H1 (cell line): ENCODE measurements around the gene AGPAT4. TPM values are rescaled to one million over a fixed set of nuclear protein-coding genes. Genes with fewer than 3 reads are reported as not detected.

Source experiments
- CTCF ChIA-PET: fragments of 300-600 bp; sonication (Branson Sonifier 250); formaldehyde crosslinking; loops from one replicate; lab custom pipeline; 2021; ENCODE audit not compliant: partially characterized antibody; lab: Charles Lee
- POLR2A ChIA-PET: fragments of 300-600 bp; sonication (Branson Sonifier 250); formaldehyde crosslinking; loops from one replicate; lab custom pipeline; 2021; ENCODE audit warnings: inconsistent platforms; ENCODE audit not compliant: partially characterized antibody; lab: Charles Lee
- DNase-seq, 2 experiments: peaks; one replicate each; pipeline versions ENCODE4 v3.0.0 to v3.0.0-alpha.2; 2010 to 2022; ENCODE audit warnings: low spot score in 2 of 2, low read depth in 1 of 2, mixed read lengths in 1 of 2
- FAIRE-seq: peaks from 2 replicates; lab custom pipeline; 2011; peaks lifted over from hg19 to GRCh38; lab: Jason Lieb, UNC
- H2AFZ ChIP-seq: 2 replicates; pipeline ENCODE4 v1.8.1; 2012; ENCODE audit warnings: low read length, inconsistent platforms
- H2AK5ac ChIP-seq: 2 replicates; pipeline ENCODE4 v1.6.1; 2013; ENCODE audit warnings: low read depth, low read length
- H2BK120ac ChIP-seq: replicated peaks from 2 replicates; pipeline ENCODE3; 2013; ENCODE audit warnings: low read depth, low read length, inconsistent platforms
- H2BK12ac ChIP-seq: 2 replicates; pipeline ENCODE4 v1.6.1; 2013; ENCODE audit warnings: low read depth, low read length
- H2BK15ac ChIP-seq: 2 replicates; pipeline ENCODE4 v1.6.1; 2013; ENCODE audit warnings: low read length
- H2BK20ac ChIP-seq: 2 replicates; pipeline ENCODE4 v1.6.1; 2013; ENCODE audit warnings: low read length
- H2BK5ac ChIP-seq: 2 replicates; pipeline ENCODE4 v1.6.1; 2013; ENCODE audit warnings: low read depth, low read length
- H3K14ac ChIP-seq: 2 replicates; pipeline ENCODE4 v1.6.1; 2013; ENCODE audit warnings: inconsistent platforms; ENCODE audit not compliant: insufficient read length
- H3K18ac ChIP-seq: 2 replicates; pipeline ENCODE4 v1.6.1; 2013; ENCODE audit warnings: low read length; ENCODE audit errors: extremely low read depth
- H3K23ac ChIP-seq: 2 replicates; pipeline ENCODE4 v1.6.1; 2013; ENCODE audit warnings: inconsistent platforms; ENCODE audit not compliant: insufficient read length
- H3K23me2 ChIP-seq: 2 replicates; pipeline ENCODE4 v1.6.1; 2013; ENCODE audit warnings: low read depth, low read length
- H3K27ac ChIP-seq: 2 replicates; pipeline ENCODE4 v1.6.1; 2011; ENCODE audit warnings: low read depth, low read length, inconsistent platforms
- H3K27me3 ChIP-seq, 4 experiments: replicated peaks in 1 of 4; 1 replicate in 1 of 4; 2 replicates in 3 of 4; pipeline versions ENCODE4 v1.6.1 to v1.8.1; 2011 to 2013; ENCODE audit warnings: low read length in 3 of 4, mild to moderate bottlenecking in 3 of 4, inconsistent platforms in 2 of 4, mixed read lengths in 2 of 4, moderate library complexity in 1 of 4; ENCODE audit not compliant: control insufficient read depth in 3 of 4, insufficient read depth in 3 of 4; ENCODE audit errors: extremely low read depth in 1 of 4
- H3K36me3 ChIP-seq, 4 experiments: 2 replicates each; pipeline versions ENCODE4 v1.6.1 to v1.8.1; 2011 to 2013; ENCODE audit warnings: mild to moderate bottlenecking in 4 of 4, low read length in 3 of 4, moderate library complexity in 2 of 4, control low read depth in 1 of 4, inconsistent platforms in 1 of 4; ENCODE audit not compliant: insufficient read depth in 4 of 4, control insufficient read depth in 2 of 4
- H3K4ac ChIP-seq: replicated peaks from 2 replicates; pipeline ENCODE3; 2013; ENCODE audit warnings: low read length, low read depth, mixed read lengths, inconsistent platforms; ENCODE audit not compliant: insufficient read length
- H3K4me1 ChIP-seq, 4 experiments: replicated peaks in 1 of 4; 1 replicate in 1 of 4; 2 replicates in 3 of 4; pipeline versions ENCODE4 v1.6.1 to v1.8.1; 2011 to 2013; ENCODE audit warnings: low read length in 3 of 4, inconsistent platforms in 2 of 4, mixed read lengths in 1 of 4; ENCODE audit not compliant: insufficient read depth in 4 of 4, control insufficient read depth in 3 of 4
- H3K4me2 ChIP-seq, 2 experiments: 2 replicates each; pipeline versions ENCODE4 v1.6.1 to v1.8.1; 2011 to 2013; ENCODE audit warnings: low read depth in 2 of 2, low read length in 2 of 2, control low read depth in 1 of 2, inconsistent platforms in 1 of 2, mild to moderate bottlenecking in 1 of 2; ENCODE audit not compliant: insufficient read depth in 1 of 2
- H3K4me3 ChIP-seq, 4 experiments: fragments of 200-600, 300-600 bp in 1 of 4; sonication (generic), shearing (Covaris generic), sonication (Bioruptor Twin) in 1 of 4; 2 replicates each; pipeline versions ENCODE4 v1.5.1 to v1.8.1; 2011 to 2016; ENCODE audit warnings: low read length in 4 of 4, low read depth in 3 of 4, control low read depth in 2 of 4, inconsistent platforms in 2 of 4, mild to moderate bottlenecking in 2 of 4, mixed read lengths in 1 of 4, moderate library complexity in 1 of 4; ENCODE audit not compliant: insufficient read depth in 2 of 4; ENCODE audit errors: extremely low read depth in 1 of 4
- H3K56ac ChIP-seq: replicated peaks from 2 replicates; pipeline ENCODE3; 2013; ENCODE audit warnings: low read depth, mild to moderate bottlenecking, mixed read lengths, low read length, inconsistent platforms; ENCODE audit not compliant: insufficient read length
- H3K79me1 ChIP-seq: 2 replicates; pipeline ENCODE4 v1.6.1; 2013; ENCODE audit warnings: low read depth, low read length, control low read depth
- H3K79me2 ChIP-seq, 2 experiments: 2 replicates each; pipeline versions ENCODE4 v1.6.1 to v1.8.1; 2012 to 2013; ENCODE audit warnings: low read length in 2 of 2, mild to moderate bottlenecking in 2 of 2, inconsistent platforms in 1 of 2; ENCODE audit not compliant: insufficient read depth in 2 of 2, control insufficient read depth in 1 of 2
- H3K9ac ChIP-seq, 4 experiments: replicated peaks in 1 of 4; 1 replicate in 1 of 4; 2 replicates in 3 of 4; pipeline versions ENCODE4 v1.6.1 to v1.8.1; 2011 to 2013; ENCODE audit warnings: low read depth in 3 of 4, low read length in 3 of 4, control low read depth in 2 of 4, mild to moderate bottlenecking in 2 of 4, moderate library complexity in 2 of 4, inconsistent platforms in 1 of 4; ENCODE audit errors: extremely low read depth in 1 of 4
- H3K9me3 ChIP-seq, 2 experiments: 2 replicates each; pipeline versions ENCODE4 v1.6.1 to v1.8.1; 2012 to 2013; ENCODE audit warnings: mild to moderate bottlenecking in 2 of 2, moderate library complexity in 2 of 2, control low read depth in 1 of 2, inconsistent platforms in 1 of 2, low read depth in 1 of 2, low read length in 1 of 2, mixed read lengths in 1 of 2; ENCODE audit not compliant: insufficient read depth in 2 of 2
- H4K20me1 ChIP-seq, 2 experiments: replicated peaks in 1 of 2; 2 replicates each; pipeline versions ENCODE3 to v1.8.1; 2011 to 2013; ENCODE audit warnings: inconsistent platforms in 2 of 2, low read length in 2 of 2, mild to moderate bottlenecking in 1 of 2; ENCODE audit not compliant: insufficient read depth in 2 of 2, control insufficient read depth in 1 of 2
- H4K5ac ChIP-seq: 2 replicates; pipeline ENCODE4 v1.6.1; 2013; ENCODE audit warnings: low read length, low read depth, mixed read lengths, inconsistent platforms; ENCODE audit not compliant: insufficient read length
- H4K8ac ChIP-seq: 2 replicates; pipeline ENCODE4 v1.8.0; 2013; ENCODE audit warnings: mild to moderate bottlenecking, moderate library complexity, low read length, inconsistent platforms; ENCODE audit not compliant: insufficient read depth; ENCODE audit errors: extremely low read depth
- H4K91ac ChIP-seq: replicated peaks from 2 replicates; pipeline ENCODE3; 2013; ENCODE audit warnings: low read length, mixed read lengths, inconsistent platforms; ENCODE audit not compliant: insufficient read length
- ASH2L ChIP-seq: fragments of 200-600, 300-600 bp; sonication (generic); IDR thresholded peaks from one replicate; pipeline ENCODE4 v1.7.1; 2017; ENCODE audit warnings: low read length
- WGBS, 2 experiments: shearing (Covaris generic) in 1 of 2; methylation state at CpG; one replicate each; pipeline versions ENCODE4 v1.1.6 to v1.1.7; 2013 to 2015; ENCODE audit warnings: low lambda C conversion rate in 2 of 2, mixed read lengths in 2 of 2, inconsistent platforms in 1 of 2, low coverage in 1 of 2, missing lambda C conversion rate in 1 of 2; ENCODE audit not compliant: insufficient replicate concordance in 2 of 2, insufficient coverage in 1 of 2, insufficient read length in 1 of 2; ENCODE audit errors: extremely low coverage in 1 of 2, missing lambda C conversion rate in 1 of 2; 5-methylcytosine and 5-hydroxymethylcytosine counted together
- polyA plus RNA-seq, 7 experiments: library from polyadenylated mRNA; depleted of rRNA in 3 of 7; stranded (reverse) in 5 of 7; unstranded in 2 of 7; fragments of >200 nt in 5 of 7; fragments of 200-250 nt in 2 of 7; gene quantifications; 1 replicate in 5 of 7; 2 replicates in 1 of 7; 4 replicates in 1 of 7; pipeline versions ENCODE4 v1.2.1 to v1.2.3, GENCODE V29; 2011 to 2013; ENCODE audit warnings: missing spikeins in 2 of 7, mixed read lengths in 2 of 7
- total RNA-seq: library from RNA; stranded (reverse); fragmentation: NEBNext Ultra II Directional; extraction: Animal tissue kit (Norgen Biotek cat#: 25700); gene quantifications from 2 replicates; pipeline ENCODE4 v1.2.1, GENCODE V29; 2021

Gene AGPAT4
- total and polyA plus RNA-seq, 2 of the 8 experiments (the other 6 are each of a cell fraction or from before 2014, with no cell fraction given), result 13.5 to 23.8 TPM

- Histone ChIP-seq H2BK20ac (no peak overlapping the region), H3K9me3 (no peaks in the 10 kb centered on the region), H2AFZ (no peak overlapping the region), H4K91ac (no peak overlapping the region), H4K8ac (no peak overlapping the region), H3K36me3 (peaks cover 0 to 3% (median 1%) of the 10 kb centered on the region in 4 experiments; a peak in 3 of 8 replicates), H3K9ac (no peak overlapping the region), H3K14ac (no peak overlapping the region), H4K5ac (no peak overlapping the region), H3K18ac (no peak overlapping the region), H2BK15ac (no peak overlapping the region), H3K79me1 (peaks cover 14% of the 10 kb centered on the region), H2BK120ac (no peak overlapping the region), H3K56ac (no peak overlapping the region), H2BK5ac (no peak overlapping the region), H2BK12ac (no peak overlapping the region), H3K4me3 (no peak overlapping the region), H3K4ac (no peak overlapping the region), H4K20me1 (peaks cover 5 to 19% of the 10 kb centered on the region in 2 experiments), H3K27me3 (no peaks in the 10 kb centered on the region), H3K4me1 (peaks cover 2 to 11% (median 4%) of the 10 kb centered on the region in 4 experiments; a peak in 6 of 7 replicates), H3K23me2 (no peaks in the 10 kb centered on the region), H2AK5ac (no peak overlapping the region), H3K27ac (no peak overlapping the region), H3K4me2 (no peak overlapping the region), H3K23ac (no peak overlapping the region), H3K79me2 (peaks cover 5 to 81% of the 10 kb centered on the region in 2 experiments; a peak in 3 of 4 replicates)
- TF ChIP-seq ASH2L, result no peak
- DNase-seq, result no peak
- no peak for FAIRE-seq
- ChIA-PET CTCF (interaction anchor here (0.7 to 1.6 kb wide), 2 partner anchors 10 to 20 kb away, joined by 3 to 6 read pairs; no protein-coding TSS in a partner anchor), POLR2A (interaction anchor here (1.0 to 5.7 kb wide), 3 partner anchors 10 to 85 kb away, joined by 3 to 39 read pairs (median 5); partner anchors contain the start of gene AGPAT4)
- 93% methylated on average over 8 of the region's 8 CpGs; no CpG with 5 or more reads in 1 of the 2 experiments for WGBS, 2 experiments
These were observed 14.6 kb downstream of the AGPAT4 start for GRCh38 chr6:161259302-161259701.
